HG02938 (cell line): ENCODE results near the gene SYNJ2.

Experiments used
- ATAC-seq: cut with Tn5 transposase; IDR thresholded peaks from one replicate; pipeline ENCODE4 v1.9.1; 2021; ENCODE audit warnings: mild to moderate bottlenecking, moderate library complexity; ENCODE audit not compliant: unreplicated experiment

SYNJ2 gene

DNA sequence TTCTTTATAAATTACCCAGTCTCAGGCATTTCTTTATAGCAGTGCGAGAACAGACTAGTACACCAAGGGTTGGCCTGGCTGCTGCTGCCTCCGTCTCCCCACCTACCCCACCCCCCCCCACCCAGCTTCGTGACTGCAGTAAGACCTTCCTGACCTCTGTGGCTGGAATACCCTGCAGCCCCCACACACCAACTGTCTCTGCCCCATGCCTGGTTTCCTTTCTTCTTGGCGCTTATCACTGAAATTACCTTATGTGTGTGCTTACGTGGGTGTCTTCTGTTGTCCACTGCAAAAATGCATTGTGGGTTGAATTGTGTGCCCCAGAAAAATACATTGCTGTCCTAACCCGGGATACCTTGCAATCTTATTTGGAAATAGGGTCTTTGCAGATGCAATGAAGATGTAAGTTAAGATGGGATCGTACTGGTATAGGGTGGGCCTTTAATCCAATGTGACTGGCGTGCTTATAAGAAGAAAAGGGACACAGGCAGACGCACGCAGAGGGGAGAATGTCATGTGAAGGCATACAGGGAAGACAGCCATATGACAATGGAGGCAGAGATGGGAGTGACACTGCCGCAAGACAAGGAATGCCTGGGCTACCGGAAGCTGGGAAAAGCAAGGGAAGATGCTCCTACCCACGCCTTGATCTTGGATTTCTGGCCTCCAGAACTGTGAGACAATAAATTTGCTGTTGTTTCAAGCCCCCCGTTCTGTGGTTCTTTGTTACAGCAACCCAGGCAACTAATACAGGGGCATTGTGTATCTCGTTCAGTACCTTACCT lies 15.4 kb downstream of the SYNJ2 start:
- ATAC-seq, result no peak

DNA sequence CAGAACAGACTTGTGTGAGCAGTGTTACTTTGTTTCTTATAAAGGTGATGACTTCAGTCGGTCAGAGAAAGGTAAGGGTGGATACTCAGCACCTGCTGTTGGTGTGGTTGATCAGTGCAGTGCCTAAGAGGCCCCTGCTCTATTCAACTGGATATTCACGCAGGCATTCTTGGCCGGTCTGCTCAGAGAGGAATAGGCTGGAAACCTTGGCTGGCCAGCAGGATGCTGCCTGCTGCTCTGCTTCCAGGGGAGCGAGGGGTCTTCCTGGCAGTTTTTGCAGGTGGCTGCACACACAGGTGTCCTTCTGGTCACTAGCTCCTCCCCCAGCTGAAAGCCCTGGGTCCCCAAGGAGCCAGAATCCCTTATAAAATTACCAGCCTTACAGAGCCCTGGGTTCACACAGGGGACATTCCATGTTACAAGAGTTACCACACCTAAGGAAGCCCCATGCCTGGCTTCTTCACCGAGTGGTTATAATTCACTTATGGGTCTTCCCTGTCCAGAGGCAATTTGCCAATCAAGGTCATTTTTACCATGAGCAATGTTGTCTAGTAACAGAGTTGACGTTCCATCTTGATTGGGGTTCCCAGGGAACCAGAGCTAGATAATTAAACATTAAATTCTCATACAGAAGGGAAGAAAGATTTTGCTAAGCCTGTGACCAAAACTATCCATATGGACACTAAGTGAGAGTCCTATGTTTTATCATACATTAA lies 16.4 kb downstream of the SYNJ2 start:
- no peak for ATAC-seq

DNA sequence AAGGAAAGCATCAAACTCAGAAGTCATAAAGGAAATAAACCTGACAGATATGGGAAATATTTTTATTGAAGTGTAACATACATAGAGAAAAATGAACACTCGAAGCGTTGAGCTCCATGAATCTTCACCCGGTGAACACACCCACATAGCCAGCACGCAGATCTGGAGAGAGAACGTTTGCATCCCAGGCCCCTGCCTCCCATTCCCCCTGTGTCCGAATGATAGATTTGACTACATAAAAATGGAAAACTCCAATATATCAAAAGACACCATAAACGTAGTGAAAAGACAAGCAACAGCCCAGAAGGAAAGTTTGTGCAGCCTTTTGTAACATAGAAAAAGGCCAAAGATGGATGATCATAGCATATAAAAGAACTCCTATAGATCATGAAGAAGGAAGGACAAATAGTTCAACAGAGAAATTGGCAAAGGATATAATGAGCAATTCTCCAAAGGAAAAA lies 17.1 kb downstream of the SYNJ2 start:
- ATAC-seq, result no peak

DNA sequence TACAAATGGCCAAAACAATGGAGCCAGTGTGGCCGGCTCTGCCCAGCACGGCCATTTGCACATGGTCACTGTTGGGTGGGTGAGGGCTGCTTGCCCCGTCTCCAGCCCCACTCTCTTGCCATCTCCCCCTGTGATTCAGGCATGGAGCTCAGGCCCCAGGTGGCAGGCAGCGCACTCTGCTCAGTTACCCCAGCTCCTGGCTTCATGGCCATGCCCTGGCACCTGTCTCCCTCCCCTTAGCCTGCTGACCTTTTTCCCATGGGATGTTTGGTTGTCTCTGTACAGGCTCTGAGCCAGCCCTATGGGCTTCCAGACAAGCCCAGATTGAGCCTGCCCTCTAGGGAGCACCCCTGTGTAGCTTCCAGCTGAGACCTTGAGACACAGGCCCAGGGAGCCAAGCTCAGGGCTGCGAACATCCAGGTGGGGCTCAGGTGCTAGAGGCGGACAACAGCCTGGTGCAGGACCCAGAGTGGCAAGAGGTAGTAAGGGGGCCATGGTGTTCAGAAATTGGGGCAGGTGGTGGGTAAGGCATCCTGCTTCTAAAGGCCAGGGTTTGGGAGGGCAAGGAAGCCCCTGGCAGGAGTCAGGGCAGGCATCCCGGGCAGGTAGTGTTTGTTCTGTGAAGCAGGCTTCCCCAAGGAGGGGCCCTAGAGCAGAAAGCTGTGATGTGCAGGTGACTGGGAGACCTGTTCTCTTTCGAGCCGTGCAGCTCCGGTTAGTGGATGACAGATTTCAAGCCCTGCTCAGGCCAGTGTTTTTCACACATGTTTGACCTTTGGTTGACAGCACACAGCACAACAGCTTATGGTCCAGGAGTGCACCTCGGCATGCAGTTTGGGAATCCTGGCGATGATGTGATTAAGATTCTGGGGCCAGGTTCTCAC lies 17.7 kb downstream of the SYNJ2 start:
- ATAC-seq, result no peak

DNA sequence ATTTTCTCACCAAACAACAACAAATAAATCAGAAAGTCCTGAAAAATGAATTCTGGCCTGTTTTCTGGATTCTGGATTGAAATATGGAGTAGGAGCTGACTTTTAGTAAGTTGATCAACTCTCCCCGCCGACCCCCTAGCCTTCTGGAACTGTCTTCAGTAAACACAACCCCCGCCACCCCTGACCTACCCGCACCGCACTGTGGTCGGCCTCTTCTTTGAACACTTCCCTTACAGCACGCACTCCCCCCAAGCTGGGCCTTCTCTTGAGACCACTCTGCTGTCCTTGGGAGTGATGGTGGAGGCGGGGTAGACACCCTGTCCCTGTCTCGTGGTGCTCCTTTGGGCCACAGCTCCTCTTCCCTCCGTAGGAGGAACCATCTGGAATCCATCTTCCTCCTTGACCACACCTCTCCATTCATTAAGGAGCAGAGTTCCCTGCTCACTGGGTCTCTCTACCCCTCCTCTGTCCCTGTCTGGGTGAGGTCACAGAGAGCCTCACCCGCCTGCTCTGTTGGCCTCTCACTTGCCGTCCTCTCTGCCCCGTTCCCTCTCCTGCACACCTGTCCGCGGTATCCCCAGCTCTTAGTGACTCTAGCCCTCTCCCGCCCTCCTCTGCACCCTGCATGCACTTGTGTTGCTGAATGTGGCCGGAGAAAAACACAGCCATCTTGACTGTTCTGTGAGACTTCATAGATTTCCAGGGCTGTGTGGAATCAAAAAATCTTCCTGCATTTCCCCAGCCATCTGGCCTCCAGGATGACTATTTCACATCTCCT lies 19.1 kb downstream of the SYNJ2 start:
- no peak for ATAC-seq

DNA sequence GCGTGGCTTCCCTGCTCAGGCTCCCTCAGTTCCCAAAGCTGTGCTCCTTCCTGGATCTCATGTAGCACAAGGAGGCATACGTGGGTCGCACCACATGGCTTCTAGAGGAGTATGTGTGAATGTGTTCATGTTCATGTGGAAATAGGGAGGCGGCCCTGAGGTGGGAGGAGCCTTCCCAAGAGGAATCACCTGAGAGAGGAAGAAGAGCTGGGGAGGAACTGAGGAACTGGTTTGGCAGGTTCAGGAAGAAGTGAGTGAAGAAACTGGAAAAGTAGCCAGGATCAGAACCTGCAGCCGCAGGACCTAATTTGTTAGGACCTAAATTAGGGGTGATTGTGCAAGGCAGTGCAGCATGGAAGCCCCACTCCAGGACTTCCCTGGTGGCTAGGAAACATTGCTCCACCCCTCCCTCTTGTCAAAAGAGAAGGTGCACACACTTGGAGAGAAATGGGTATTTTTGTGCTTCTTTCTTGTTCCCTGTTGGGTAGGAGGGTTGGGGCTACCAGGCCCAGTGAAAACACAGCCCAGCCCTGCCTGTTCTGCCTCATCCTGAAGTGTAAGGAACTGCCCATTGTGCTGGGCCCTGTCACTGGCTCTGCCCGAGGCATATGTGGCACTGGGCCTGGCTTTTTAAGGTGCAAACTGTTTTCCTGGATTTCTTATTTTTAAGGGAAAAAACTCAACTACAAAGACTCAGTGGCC lies 20.7 kb downstream of the SYNJ2 start:
- no peak for ATAC-seq

DNA sequence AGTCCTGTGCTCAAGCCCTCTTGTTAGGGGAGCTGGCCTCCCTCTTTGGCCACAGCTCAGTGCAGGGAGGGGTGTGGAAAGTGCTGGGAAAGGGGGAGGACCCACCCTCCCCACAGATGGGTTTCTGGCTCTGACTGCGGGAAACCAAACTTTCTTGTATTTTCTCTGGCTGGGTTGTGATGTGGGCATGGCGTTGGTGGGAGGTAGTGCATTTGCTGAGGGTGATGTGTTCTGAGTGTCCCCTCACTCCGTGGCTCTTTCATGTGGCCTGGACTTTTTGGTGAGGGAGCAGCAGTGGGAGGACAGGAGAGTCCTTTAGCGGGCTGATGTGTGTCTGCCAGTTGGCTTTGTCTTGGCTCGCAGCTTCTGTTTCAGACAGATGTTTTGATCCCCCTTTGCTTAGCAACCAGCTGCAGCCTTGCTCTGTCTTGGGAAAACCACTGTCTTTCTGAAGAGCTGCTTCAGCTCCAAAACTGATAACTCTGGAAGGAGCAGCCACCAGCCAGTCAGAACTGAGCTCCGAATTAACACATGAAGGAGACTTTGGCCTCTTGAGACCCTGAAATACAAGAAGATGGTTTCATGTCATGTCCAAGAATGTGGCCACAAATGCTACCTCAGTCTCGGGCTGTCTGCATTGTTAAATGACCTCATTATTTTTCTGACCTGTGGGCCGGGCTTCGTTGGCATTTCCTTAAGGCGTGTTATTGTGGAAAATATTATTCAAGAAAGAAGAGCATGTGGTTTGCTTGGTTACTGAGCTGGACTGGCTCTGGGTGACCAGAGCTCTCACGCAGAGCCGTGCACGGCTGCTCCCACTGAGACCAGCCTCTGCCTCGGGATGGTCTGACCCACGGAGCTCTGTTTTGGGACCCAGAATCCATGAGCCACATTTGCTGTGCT lies 21.5 kb downstream of the SYNJ2 start:
- no peak for ATAC-seq

DNA sequence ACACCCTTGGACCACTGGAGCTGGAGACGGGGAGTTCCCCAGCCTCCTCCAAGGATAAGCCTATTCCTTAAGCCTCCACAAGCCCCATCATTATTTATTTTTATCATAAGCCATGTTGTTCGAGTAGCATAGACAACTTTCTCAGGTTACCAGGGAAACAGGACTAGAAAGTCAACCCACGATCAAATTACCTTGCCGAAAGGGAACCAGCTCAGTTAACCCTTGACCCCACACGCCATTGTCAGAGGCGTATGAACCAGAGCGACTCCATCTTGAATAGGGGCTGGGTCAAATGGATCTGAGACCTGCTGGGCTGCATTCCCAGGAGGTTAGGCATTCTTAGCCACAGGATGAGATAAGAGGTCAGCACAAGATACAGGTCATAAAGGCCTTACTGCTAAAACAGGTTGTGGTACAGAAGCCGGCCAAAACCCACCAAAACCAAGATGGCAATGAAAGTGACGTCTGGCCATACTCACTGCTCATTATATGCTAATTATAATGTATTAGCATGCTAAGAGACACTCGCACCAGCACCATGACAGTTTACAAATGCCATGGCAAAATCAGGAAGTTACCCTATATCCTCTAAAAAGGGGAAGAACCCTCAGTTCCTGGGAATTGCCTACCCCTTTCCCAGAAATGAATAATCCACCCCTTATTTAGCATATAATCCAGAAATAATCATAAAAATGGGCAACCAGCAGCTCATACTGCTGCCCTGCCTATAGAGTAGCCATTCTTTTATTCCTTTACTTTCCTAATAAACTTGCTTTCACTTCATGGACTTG lies 22.4 kb downstream of the SYNJ2 start:
- no peak for ATAC-seq

DNA sequence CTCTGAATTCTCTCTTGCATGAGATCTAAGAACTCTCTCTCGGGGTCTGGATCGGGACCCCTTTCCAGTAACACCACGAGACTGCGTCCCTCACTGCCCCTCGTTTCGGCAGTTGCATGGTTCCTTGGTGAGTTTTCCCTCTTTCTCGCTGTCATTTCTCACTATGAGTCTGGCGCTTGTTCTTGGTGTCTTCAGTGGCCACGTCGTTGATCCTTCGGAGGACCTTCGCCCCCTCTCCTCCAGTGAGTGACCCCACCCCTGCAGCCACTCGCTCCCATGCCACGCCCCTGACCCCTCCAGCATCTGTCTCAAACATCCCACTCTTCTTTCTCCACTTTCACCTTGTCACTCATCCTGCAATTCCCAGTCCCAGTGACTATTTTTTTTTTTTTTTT lies 23.0 kb downstream of the SYNJ2 start:
- ATAC-seq, result no peak

DNA sequence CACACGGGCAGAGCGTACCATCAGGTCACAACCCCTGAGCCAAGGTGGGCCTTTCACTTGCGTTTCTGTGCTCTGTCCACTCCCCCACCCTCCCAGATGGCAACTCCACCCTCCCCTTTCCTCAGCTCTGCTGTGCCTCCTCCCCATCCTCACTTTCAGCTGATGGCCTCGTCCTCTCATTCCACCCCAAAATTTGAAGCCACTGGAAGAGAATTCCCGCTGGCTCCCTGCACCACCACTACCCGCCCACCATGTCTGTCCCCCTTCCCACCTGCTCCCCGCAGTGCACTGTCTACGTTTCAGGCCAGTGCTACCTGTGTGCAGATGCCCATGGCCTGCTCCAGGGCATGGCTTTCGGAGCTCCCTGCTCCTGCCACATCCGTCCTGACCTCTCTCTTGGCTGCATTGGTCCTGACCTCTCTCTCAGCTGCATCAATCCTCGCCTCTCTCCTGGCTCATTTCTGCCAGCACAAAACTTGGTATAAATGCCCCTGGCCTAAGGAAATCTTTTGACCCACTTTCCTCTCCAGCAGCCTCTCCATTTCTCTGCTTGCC lies 24.0 kb downstream of the SYNJ2 start:
- no peak for ATAC-seq

DNA sequence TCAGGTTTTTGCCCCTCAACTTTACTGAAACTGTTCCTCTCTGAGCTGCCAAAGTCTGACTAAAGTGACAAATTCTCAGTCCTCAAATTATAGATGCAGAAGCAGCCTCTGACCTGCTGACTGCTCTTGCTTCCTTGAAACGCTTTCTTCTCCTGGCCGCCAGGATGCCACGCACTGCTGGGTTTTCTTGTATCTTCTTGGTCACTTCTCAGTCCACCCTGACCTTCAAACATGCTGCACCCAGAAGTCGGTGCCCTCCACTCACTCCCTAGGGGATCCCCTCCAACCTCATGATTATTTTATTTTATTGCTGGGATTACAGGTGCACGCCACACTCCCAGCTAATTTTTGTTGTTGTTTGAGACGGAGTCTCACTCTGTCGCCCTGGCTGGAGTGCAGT lies 24.7 kb downstream of the SYNJ2 start:
- no peak for ATAC-seq

DNA sequence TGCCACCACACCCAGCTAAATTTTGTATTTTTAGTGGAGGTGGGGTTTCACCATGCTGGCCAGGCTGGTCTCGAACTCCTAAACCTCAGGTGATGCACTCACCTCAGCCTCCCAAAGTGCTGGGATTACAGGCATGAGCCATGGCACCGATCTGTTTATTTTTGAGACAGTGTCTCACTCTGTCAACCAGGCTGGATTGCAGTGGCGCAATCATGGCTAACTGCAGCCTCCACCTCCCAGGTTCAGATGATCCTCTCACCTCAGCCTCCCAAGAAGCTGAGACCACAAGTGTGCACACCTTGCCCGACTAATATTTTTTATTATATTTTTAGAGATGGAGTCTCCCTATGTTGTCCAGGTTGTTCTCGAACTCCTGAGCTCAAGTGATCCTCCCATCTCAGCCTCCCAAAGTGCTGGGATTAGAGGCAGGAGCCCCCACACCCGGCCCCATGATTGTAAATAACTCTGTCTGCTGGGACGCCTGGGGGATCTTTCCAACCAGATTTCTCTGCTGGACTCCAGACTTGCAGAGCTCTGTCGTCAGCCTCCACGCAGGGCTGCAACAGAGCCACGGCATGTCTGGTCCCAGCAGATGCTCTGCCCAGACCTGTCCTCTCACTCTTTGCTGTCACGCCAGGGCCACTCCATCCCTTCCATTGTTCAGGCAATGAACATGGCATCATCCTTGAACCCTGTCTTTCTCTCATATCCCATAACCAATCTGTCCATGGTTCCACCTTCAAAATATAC lies 25.3 kb downstream of the SYNJ2 start:
- no peak for ATAC-seq

DNA sequence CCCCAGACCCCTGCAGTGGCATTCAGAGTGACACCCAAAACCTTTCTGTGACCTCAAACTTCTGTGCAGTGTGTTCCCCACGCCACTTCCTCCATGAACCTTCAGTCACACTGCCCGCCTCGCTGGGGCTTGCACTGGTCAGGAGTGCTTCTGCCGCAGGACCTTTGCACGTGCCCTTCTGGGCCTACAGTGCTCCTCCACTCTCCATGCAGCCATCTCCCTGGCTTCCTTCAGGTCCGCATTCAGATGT lies 27.1 kb downstream of the SYNJ2 start:
- no peak for ATAC-seq

DNA sequence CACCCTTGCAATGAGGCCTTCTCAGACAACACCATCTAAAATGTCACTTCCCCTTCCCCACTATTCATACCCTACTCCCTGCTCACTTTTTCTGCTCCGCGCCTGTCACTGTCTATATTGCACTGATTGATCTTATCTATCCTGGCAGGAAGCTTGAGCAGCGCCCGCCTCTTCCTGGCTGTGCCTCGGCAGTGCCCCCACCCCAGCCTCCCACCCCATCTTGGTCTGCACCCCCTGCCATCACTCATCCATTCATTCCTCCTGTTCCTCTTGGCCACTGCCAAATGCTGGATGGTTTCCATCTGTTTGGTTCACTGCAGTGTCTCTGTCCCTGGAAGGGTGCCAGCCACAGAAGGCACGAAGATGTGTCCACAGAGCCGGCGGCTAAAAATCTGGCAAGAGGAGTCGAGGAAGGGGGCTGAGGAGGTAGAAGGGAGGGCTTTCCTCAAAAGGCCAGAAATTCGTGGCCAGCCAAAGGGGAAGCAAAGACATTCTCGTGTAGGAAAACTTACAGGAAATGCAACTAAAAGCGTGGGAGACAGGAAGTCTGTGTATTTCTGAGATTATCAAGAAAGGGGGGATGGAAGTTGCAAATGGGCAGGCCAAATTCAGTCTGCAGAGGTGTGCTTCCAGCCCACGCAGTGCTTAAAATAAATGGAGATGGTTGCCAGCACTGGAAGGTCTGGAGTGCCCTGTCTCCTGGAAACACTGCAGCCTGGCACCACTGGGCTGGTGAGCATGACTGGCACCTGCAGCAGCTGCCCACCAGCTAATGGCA lies 27.6 kb downstream of the SYNJ2 start:
- no peak for ATAC-seq

DNA sequence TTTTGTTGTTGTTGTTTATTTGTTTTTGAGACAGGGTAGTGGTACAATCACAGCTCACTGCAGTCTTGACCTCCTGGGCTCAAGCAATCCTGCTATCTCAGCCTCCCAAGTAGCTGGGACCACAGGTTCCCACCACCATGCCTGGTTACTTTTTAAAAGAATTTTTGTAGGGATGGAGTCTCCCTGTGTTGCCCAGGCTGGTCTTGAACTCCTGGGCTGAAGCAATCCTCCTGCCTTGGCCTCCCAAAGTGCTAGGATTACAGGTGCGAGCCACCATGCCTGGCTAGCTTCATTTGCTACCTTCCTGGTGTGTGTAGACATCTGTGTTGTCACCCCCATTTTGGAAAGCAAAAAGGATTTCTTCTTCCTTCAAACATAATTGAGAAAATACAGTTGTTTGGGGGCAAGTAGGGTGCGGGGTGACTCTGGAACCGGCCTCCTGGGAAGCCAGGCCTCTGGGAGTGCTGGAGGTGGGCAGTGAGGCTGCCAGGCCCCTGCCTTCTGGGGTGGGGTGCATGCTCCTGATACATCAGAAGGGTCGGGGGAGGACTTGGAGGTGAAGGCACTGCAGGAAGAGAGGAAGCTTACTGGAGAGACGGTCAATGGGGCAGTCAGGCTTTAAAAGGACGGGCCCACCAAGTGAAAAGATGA lies 28.4 kb downstream of the SYNJ2 start:
- ATAC-seq, result no peak
